Kidney (tissue), 14 donors: ENCODE results near the gene LEMD2. TPM values are rescaled to one million over a fixed set of nuclear protein-coding genes. Genes with fewer than 3 reads are reported as not detected.

ENCODE experiments used
- DNase-seq, 5 donors: peaks; one replicate each; pipeline ENCODE4 v3.0.0-alpha.2; 2013 to 2020
- FAIRE-seq: peaks from 2 replicates; lab custom pipeline; 2012; peaks lifted over from hg19 to GRCh38; lab: Jason Lieb, UNC
- H3K27ac ChIP-seq, 2 donors: one replicate each; pipeline ENCODE4 v1.7.0; 2013; ENCODE audit warnings: low read depth in 2 of 2, low read length in 2 of 2, inconsistent platforms in 1 of 2
- H3K27me3 ChIP-seq: one replicate; pipeline ENCODE4 v1.7.1; 2013; ENCODE audit warnings: low read length, inconsistent platforms; ENCODE audit not compliant: control insufficient read depth, insufficient read depth
- H3K36me3 ChIP-seq, 3 donors: one replicate each; pipeline versions ENCODE4 v1.7.0 to v1.7.1; 2013; ENCODE audit warnings: low read length in 3 of 3, control low read depth in 1 of 3, inconsistent platforms in 1 of 3; ENCODE audit not compliant: insufficient read depth in 3 of 3, control insufficient read depth in 2 of 3
- H3K4me1 ChIP-seq, 3 donors: one replicate each; pipeline versions ENCODE4 v1.7.0 to v1.7.1; 2013; ENCODE audit warnings: low read length in 3 of 3, inconsistent platforms in 1 of 3, low read depth in 1 of 3; ENCODE audit not compliant: control insufficient read depth in 2 of 3, insufficient read depth in 2 of 3
- H3K4me3 ChIP-seq, 3 donors: one replicate each; pipeline versions ENCODE4 v1.7.0 to v1.8.1; 2013; ENCODE audit warnings: low read length in 3 of 3, control low read depth in 1 of 3, inconsistent platforms in 1 of 3
- H3K9ac ChIP-seq, 3 donors: one replicate each; pipeline versions ENCODE4 v1.7.0 to v1.7.1; 2013; ENCODE audit warnings: low read length in 3 of 3, control low read depth in 1 of 3, inconsistent platforms in 1 of 3
- H3K9me3 ChIP-seq, 3 donors: one replicate each; pipeline versions ENCODE4 v1.7.0 to v1.7.1; 2013; ENCODE audit warnings: low read length in 3 of 3, control low read depth in 1 of 3, inconsistent platforms in 1 of 3; ENCODE audit not compliant: control insufficient read depth in 2 of 3, insufficient read depth in 1 of 3
- CTCF ChIP-seq: IDR thresholded peaks from 3 replicates; pipeline ENCODE4 v1.5.1; 2012; ENCODE audit warnings: mild to moderate bottlenecking, moderate library complexity, borderline replicate concordance; ENCODE audit not compliant: insufficient read depth; ENCODE audit errors: extremely low read depth
- intact Hi-C: fragments of 100-400 bp; cut with DNase I; formaldehyde crosslinking; loops from one replicate; pipeline ENCODE4 v1.11.1; 2022
- polyA plus RNA-seq: library from polyadenylated mRNA; stranded (reverse); fragments of 350-450 nt; fragmentation: Illumina TruSeq; extraction: RNeasy Lipid Tissue Mini Kit (QIAGEN cat#74804); gene quantifications from one replicate; pipeline ENCODE4 v1.2.3, GENCODE V29; 2014; ENCODE audit warnings: low read depth, low replicate concordance; ENCODE audit not compliant: insufficient read depth
- total RNA-seq: library from RNA; stranded (reverse); fragmentation: NEBNext Ultra II Directional; extraction: Animal tissue kit (Norgen Biotek cat#: 25700); gene quantifications from one replicate; pipeline ENCODE4 v1.2.1, GENCODE V29; 2021
- donor health status: control.
- donor health status: control.
- donor health status: control.
- donor health status: control.
- donor health status: control.
- donor health status: DM: yes; HTN: yes; CAD: no.
- donor health status: Normal renal cell carcinoma (clear cell type).

The LEMD2 gene
- total and polyA plus RNA-seq, 2 donors from 2014 or later: 36.4 to 57.1 TPM

DNA sequence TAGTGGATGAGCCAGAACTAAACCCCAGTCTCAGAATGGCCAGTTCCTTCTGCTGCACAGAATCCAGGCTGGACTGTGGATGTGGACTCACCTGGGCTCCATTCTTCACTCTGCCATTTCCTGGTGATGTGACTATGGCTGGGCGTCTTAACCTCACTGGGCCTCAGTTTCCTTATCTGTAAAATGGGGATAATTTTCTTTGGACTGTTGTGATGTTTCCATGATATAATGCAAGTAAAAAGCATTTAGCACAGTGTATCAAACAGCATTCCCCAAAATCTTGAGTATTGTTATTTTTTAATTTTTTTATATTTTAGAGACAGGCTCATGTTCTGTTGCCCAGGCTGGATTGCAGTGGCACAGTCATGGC lies 36.3 kb downstream of the LEMD2 start:
- intact Hi-C loops: no loop called here
- Histone ChIP-seq H3K36me3 (no peaks in the 10 kb centered on the region), H3K9me3 (no peaks in the 10 kb centered on the region), H3K27ac (no peak overlapping the region), H3K4me1 (no peaks in the 10 kb centered on the region), H3K4me3 (no peak overlapping the region), H3K9ac (no peak overlapping the region), H3K27me3 (no peaks in the 10 kb centered on the region)
- DNase-seq (no peak), FAIRE-seq (no peak)
- TF ChIP-seq CTCF: no peak

- DNase-seq (peak in 2 of 5 donors; percentile 51 to 62), FAIRE-seq (no peak)
- no peak overlapping the region for H3K4me3 ChIP-seq
- intact Hi-C loops: no loop called here
- no peak overlapping the region for H3K9ac ChIP-seq
- no peaks in the 10 kb centered on the region for H3K27me3 ChIP-seq
- no peaks in the 10 kb centered on the region for H3K36me3 ChIP-seq
- H3K4me1 ChIP-seq: peaks cover 0 to 4% (median 0%) of the 10 kb centered on the region in 3 donors
- no peaks in the 10 kb centered on the region for H3K9me3 ChIP-seq
- no peak overlapping the region for H3K27ac ChIP-seq
- no peak for TF ChIP-seq CTCF
Observed at GRCh38 chr6:33751771-33752645, 36.9 kb downstream of the LEMD2 start.

GRCh38 chr6:33750244-33750991 lies 38.5 kb downstream of the LEMD2 start:
- DNase-seq (peak in 1 of 5 donors; percentile 81), FAIRE-seq (no peak)
- H3K27ac ChIP-seq: no peak overlapping the region
- peaks cover 0 to 12% (median 2%) of the 10 kb centered on the region in 3 donors for H3K4me1 ChIP-seq
- no peaks in the 10 kb centered on the region for H3K36me3 ChIP-seq
- no peaks in the 10 kb centered on the region for H3K27me3 ChIP-seq
- no peak overlapping the region for H3K9ac ChIP-seq
- no peak overlapping the region for H3K4me3 ChIP-seq
- TF ChIP-seq CTCF: no peak
- intact Hi-C loops: no loop called here
- no peaks in the 10 kb centered on the region for H3K9me3 ChIP-seq
